Measurements from ENCODE around the gene NAALADL2.
"Not testable (repeated sequence)": the region's sequence is repeated elsewhere in the genome, so short reads cannot be mapped to it uniquely, and the experiment has no call there.

The NAALADL2 gene

DNA sequence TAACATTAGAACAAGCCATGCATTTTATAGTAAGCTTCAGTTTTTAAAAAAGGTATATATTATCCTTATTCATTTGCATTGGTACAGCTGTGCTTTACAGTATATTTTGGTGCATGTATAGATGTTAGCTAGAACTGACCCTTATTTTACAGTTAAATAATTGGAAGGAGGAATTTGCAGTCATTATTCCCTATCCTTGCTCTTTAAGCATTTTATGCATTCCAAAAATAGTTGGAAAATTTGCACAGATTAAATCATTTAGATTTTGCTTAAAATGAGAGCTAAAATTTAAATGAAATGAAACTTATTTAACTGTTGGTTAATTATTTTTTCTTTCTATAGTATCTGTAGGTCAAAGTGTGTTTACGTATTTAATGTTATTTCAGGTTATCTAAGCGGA lies 667.1 kb downstream of the NAALADL2 start:
- TF ChIP-seq POLR2A (IDR thresholded peaks at IDR 0.05; ENCODE audit: low read length) (no peak), GATA1 (IDR thresholded peaks at IDR 0.05; ENCODE audit: low read depth, low read length) (no peak)
- DNase-seq, result no peak

DNA sequence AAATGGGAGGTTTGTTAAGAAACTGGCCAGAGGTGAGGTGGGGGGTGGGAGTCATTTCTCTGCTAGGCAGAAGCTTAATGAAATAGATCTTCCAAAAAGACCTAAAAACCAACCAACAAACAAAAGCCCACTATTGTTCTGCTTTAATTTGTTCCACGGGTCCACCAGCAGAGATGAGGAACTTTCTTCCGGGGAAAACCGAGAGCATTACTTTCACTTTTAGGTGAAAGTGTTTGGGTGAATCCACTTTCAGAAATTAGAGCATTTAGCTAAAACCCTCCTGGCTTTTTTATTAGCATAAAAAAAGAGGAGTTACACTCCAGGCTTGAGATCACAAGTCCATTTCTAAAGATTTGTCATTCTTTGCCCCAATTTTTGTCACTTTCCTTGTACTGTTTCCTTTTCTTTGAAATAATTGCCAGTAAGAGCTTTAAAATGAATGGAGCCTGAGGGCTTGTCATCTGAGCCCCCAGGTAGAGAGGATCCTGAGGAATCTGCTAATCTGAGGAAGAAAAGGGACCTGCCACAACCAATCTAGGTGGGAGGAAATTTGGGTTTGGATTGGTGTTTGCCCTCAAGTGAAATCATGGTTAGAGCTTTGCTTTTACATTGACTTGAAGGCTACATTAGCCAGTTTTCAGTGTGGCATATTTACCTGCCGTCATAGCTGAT lies 667.6 kb downstream of the NAALADL2 start:
- no peak for TF ChIP-seq GATA1 (IDR thresholded peaks at IDR 0.05; ENCODE audit: low read depth, low read length)
- TF ChIP-seq POLR2A (IDR thresholded peaks at IDR 0.05; ENCODE audit: low read length), result no peak
- peak in 1 of 2 experiments; percentile 8 for DNase-seq

DNA sequence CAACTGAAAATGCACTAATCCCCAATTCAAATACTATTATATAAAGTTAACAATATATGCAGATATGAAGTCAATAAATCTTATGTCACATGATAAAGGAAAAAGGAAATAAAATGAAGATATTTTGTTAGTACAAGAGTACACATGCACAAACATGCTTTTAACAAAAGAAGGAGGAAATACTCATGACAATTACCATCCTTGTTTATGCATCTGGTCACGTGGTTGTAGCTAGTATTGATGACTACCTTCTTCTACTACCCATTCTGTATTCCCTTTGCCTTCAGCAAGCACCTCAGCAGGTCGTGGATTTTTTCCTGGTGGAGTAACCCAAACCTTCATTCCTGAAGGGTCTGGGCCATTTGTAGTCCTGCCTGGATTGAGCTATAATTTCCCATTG lies 669.6 kb downstream of the NAALADL2 start:
- not testable (repeated sequence) for DNase-seq

DNA sequence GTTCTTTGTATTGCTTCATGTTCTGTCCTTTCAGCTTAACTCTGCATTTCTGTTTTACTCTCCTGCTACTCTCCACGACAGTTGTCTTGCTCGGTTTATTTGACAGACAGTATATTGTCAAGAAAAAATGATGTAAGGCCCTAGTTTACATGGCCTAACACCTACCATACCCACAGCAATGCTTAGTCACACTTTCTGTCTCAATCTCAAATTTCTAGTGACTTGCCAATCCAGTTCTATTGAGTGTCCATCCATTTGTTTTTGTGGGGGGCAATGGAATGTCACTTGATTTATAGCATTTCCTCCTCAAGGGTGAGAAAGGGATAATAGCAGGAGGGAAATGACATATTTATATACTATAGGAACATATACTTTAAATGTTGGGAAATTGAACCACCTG lies 676.2 kb downstream of the NAALADL2 start:
- DNase-seq, result no peak
- TF ChIP-seq GATA1 (IDR thresholded peaks at IDR 0.05; ENCODE audit: low read depth, low read length) (no peak), POLR2A (IDR thresholded peaks at IDR 0.05; ENCODE audit: low read length) (no peak)

DNA sequence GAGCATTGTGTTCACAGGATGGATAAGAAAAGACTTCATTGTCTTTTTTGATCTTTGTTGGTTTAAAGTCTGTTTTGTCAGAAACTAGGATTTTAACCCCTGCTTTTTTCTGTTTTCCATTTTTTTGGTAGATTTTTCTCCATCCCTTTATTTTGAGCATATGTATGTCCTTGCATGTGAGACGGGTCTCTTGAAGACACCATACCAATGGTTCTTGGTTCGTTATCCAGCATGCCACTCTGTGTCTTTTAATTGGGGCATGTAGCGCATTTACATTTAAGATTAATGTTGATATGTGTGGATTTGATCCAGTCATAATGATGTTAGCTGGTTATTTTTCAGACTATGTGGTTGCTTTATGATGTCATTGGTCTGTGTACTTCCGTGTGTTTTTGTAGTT lies 687.0 kb downstream of the NAALADL2 start:
- no peak for DNase-seq
- TF ChIP-seq GATA1 (IDR thresholded peaks at IDR 0.05; ENCODE audit: low read depth, low read length), result no peak
- no peak for TF ChIP-seq POLR2A (IDR thresholded peaks at IDR 0.05; ENCODE audit: low read length)

DNA sequence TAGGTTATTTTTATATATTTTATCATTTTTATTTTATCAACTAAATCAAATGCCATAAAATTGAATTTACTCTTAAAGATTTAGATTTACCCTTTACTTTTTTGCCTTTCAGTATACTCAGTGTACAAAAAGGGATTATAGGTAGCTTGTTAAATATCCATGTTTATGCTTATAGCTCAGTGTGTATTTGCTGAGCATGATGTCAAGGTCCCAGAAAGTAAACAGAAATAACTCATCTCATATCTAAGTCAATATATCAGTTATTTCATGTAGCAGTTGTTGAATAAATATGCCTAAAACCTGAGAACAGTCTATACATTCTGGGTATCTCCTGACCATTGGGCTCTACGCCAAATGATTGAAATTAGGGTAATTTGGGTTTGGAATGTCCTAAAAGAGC lies 693.8 kb downstream of the NAALADL2 start:
- TF ChIP-seq GATA1 (IDR thresholded peaks at IDR 0.05; ENCODE audit: low read depth, low read length), result no peak
- TF ChIP-seq POLR2A (IDR thresholded peaks at IDR 0.05; ENCODE audit: low read length), result no peak
- no peak for DNase-seq

DNA sequence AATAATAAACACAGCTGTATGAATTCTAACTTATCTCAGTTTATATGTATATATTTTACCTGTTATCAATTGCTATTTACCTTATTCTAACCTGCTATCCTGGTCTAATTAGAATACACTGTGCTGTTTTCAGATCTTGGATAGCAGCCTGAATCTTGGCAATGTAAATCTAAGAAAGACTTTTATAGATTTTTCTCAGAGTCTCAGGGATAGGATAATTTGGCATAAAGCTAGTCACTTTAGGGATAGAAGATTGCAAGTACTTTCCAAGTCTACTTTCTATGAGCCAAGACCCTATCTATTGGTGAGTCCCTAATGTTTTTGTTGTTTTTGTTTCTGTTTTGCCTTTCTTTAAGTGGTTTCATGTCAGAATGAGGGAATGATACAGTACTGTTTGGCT lies 695.7 kb downstream of the NAALADL2 start:
- DNase-seq, result no peak
- TF ChIP-seq POLR2A (IDR thresholded peaks at IDR 0.05; ENCODE audit: low read length), result no peak
- no peak for TF ChIP-seq GATA1 (IDR thresholded peaks at IDR 0.05; ENCODE audit: low read depth, low read length)

DNA sequence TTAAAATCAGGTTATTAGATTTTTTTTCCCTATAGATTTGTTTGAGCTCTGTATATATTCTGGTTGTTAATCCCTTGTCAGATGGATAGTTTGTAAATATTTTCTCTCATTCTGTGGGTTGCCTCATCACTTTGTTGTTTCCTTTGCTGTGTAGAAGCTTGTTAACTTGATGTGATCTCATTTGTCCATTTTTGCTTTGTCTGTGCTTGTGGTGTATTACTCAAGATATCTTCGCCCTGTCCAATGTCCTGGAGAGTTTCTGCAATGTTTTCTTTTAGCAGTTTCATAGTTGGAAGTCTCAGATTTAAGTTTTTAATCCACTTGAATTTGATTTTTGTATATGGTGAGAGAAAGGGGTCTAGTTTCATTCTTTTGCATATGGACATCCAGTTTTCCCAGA lies 699.1 kb downstream of the NAALADL2 start:
- TF ChIP-seq POLR2A (IDR thresholded peaks at IDR 0.05; ENCODE audit: low read length) (no peak), GATA1 (IDR thresholded peaks at IDR 0.05; ENCODE audit: low read depth, low read length) (no peak)
- no peak for DNase-seq

DNA sequence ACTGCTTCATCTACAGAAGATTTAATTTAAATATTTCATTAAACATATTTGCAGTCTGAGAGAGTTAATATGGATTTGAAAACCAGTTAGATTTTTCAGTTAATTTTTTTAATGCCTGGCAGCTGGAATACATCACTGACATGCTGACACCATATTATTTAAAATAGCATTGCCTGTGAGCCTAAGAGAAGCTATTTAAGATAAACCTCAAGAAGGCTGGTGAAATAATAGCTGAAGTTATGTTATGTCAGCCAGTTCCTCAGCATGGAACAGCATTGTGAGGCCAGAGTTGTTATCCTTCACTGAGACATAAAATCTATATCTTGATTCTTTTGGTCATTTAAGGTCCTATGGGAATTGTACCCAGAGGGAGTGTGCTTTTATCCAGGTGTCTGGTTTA lies 705.2 kb downstream of the NAALADL2 start:
- DNase-seq, result no peak
- no peak for TF ChIP-seq GATA1 (IDR thresholded peaks at IDR 0.05; ENCODE audit: low read depth, low read length)
- TF ChIP-seq POLR2A (IDR thresholded peaks at IDR 0.05; ENCODE audit: low read length), result no peak

DNA sequence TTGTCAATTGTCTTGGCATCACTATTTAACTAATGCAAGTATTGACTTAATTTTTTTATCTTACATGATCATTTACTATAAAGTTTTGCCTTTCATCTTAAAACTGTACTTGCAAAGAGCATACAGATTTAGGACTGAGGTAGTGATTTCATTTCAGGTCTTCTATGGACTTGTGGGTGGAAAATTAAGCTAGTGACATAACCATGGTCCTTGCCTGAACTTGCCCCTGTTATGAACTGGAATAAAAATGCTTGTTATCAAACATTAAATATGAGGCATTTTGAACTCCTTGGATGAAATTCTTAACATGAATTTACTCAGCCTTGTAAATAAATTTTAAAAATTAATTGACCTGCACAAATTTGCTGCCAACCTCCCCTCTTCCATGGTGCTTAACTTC lies 712.0 kb downstream of the NAALADL2 start:
- DNase-seq, result no peak
- TF ChIP-seq GATA1 (IDR thresholded peaks at IDR 0.05; ENCODE audit: low read depth, low read length) (no peak), POLR2A (IDR thresholded peaks at IDR 0.05; ENCODE audit: low read length) (no peak)

DNA sequence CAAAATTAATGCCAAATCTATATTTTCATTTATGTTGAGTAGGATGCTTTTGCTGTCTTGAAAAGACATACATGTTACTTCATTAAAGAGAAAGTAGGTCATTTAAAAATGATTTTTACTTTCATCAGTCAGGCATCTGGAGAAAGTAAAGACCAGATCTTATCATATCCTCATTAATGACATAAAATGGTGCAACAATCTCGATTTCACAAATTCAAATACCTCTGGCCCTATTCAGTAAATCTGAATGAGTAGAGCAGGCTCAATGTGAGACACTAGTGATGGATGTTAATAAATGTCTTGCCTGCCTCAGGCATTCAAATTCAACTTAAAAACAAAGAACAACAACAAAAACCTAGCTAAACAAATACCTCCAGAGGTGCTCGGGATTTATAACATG lies 714.1 kb downstream of the NAALADL2 start:
- DNase-seq, result no peak
- TF ChIP-seq POLR2A (IDR thresholded peaks at IDR 0.05; ENCODE audit: low read length), result no peak
- no peak for TF ChIP-seq GATA1 (IDR thresholded peaks at IDR 0.05; ENCODE audit: low read depth, low read length)

DNA sequence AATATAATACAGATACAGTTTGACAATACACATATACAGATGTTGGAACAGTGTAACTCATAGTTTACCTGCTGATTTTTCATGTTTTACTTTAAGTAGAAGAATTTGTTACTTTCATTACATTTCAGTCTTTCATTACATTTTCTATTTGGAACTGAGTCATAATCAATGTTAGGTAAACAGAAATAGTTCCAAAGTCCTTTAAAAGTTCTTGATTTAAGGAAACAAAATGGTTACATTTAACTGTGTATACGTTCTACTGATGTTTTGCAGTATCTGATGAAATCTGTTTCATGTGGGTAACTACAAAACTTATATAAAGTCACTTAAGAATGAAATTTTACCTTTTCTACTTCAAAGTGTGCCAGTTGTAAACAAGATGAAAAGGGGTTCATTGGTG lies 721.2 kb downstream of the NAALADL2 start:
- TF ChIP-seq POLR2A (IDR thresholded peaks at IDR 0.05; ENCODE audit: low read length) (no peak), GATA1 (IDR thresholded peaks at IDR 0.05; ENCODE audit: low read depth, low read length) (no peak)
- DNase-seq, result no peak

DNA sequence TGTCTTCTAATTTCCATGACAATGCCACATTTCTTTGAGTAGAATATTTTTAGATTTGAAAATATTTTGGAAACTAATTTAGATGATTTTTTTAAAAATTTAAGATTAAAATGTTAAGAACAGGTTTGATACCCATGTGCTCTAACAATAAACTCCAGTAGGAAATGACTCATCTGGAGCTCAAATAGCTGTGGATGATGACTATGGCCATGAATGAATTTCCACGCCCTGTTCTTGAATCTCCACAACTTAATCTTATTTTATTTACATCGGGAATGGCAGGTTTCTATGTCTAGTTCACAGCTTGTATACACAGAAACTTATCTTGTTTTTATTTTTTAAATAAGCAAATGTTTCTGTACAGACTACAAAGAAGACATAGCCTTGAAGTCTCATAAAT lies 726.8 kb downstream of the NAALADL2 start:
- DNase-seq, result no peak
- TF ChIP-seq POLR2A (IDR thresholded peaks at IDR 0.05; ENCODE audit: low read length) (no peak), GATA1 (IDR thresholded peaks at IDR 0.05; ENCODE audit: low read depth, low read length) (no peak)

DNA sequence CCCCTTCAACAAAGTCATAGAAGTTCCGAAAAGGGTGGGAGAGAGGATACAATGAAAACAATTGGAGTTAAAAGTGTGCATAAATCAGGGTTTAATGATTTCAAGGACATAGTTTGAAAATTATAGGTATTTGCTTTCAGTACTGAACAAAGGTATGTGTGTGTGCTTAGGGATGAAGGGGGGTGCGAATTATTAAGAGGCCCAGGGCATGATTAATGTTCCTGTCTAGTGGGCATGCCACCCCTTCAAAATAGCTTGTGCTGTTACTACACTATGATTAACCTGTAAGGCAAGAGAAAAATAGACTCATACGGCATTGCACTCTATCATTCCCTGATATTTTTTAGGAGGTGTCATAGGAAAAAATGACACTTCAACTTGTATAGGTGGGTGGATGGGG lies 731.6 kb downstream of the NAALADL2 start:
- TF ChIP-seq GATA1 (IDR thresholded peaks at IDR 0.05; ENCODE audit: low read depth, low read length) (no peak), POLR2A (IDR thresholded peaks at IDR 0.05; ENCODE audit: low read length) (no peak)
- DNase-seq, result no peak

DNA sequence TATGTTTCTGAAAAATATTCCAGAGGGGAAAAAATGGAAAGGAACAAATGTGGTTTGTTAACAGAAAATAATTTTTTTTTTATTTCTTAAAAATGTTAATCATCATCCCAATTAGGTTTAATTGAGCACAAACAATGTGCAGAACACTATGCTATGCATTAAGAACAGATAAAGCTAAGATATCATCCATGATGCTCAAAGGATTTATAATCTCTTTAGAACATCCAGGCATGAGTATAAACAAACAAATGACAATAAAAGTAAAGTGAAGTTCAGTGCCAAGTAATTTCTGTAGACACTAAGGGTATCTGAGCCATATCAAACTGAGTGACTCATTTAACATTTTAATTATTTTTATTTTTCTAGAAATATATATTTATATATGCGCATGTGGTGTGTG lies 732.2 kb downstream of the NAALADL2 start:
- no peak for DNase-seq
- no peak for TF ChIP-seq GATA1 (IDR thresholded peaks at IDR 0.05; ENCODE audit: low read depth, low read length)
- no peak for TF ChIP-seq POLR2A (IDR thresholded peaks at IDR 0.05; ENCODE audit: low read length)

DNA sequence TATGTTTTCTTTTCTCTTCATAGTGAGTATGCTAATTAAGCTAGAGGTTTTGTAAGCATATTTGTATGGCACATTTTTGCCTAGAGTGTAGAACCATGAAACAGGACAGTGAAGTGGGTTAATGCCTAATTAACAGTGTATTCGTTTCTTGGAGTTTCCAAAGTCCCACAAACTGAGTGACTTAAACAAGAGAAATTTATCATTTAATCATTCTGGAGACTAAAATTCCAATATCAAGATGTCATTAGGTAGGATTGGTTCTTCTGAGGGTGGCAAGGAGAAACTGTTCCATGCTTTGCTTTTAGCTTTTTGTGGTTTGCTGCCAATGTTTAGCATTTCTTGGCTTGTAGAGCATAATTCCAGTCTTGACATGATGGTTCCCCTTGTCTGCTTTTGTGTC lies 734.2 kb downstream of the NAALADL2 start:
- no peak for DNase-seq

More for the DNA sequence above, 734.2 kb downstream of the NAALADL2 start:
- TF ChIP-seq POLR2A (IDR thresholded peaks at IDR 0.05; ENCODE audit: low read length) (no peak), GATA1 (IDR thresholded peaks at IDR 0.05; ENCODE audit: low read depth, low read length) (no peak)

Measured in erythroblast (primary cell).